CD4-positive, alpha-beta T cell treated with Interleukin-12 subunit alpha and Interleukin-12 subunit beta, for 1 hour (primary cell): ENCODE results near the gene CD44.
"Not testable (repeated sequence)": the region's sequence is repeated elsewhere in the genome, so short reads cannot be mapped to it uniquely, and the experiment has no call there.

ENCODE experiments used
- DNase-seq: peaks from one replicate; pipeline ENCODE4 v3.0.0-alpha.2; 2020

CD44 gene

DNA sequence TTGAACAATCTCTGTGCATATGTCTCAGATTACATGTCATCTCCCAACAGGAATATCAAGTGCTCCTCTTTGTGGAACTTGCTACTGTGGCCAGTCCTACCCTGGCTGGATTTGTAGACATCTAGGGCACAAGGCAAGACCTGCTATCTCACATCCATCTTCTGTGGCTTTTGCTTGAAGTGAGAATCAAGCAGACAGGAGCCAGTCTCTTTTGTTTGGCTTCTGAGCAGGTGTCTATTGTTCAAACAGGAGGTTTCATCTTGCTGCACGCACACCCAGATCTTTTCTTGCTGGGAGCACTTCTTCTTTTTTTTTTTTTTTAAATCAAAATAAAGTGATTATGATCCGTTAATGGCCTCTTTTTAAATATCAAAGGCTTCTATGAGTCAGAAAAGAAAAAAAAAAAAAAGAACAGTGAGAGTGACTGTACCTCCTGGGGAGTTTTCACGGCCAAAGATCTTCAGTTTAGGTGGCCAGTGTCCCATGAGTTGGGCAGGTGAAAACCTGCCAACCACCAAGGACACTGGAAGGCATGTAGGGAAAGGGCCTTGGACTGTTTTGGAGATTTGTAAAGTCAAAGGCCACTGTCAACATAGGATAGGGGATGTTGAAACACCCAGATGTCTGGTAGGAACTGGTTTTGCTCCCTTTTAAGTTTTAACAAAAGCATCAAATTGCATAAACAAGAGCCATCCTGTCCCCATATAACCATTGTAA, 78.1 kb downstream of the CD44 start:
- peak; percentile 58 for DNase-seq

DNA sequence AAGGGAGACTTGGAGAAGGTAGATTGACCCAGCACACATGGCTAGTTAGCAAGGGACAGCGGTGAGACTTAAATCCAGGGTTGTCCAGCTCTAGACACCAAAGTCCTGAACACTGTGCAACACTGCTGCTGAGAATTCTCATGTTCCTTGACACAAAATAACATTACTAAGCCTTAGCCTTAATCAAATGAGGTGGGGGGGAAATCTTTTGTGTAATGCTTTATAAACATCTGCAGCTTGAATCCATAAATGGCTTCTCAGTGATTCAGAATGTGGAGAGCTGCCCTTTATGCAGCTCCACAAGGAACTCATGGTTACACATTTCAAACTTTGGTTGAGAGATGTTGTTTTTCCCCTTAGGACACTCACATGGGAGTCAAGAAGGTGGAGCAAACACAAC, 80.0 kb downstream of the CD44 start:
- no peak for DNase-seq

GRCh38 chr11:35223371-35223796, 84.4 kb downstream of the CD44 start:
- DNase-seq: no peak

- DNase-seq: no peak
Observed at GRCh38 chr11:35223991-35224390, 85.0 kb downstream of the CD44 start.

GRCh38 chr11:35225946-35226520, 87.1 kb downstream of the CD44 start:
- DNase-seq: no peak

GRCh38 chr11:35226756-35227155, 87.8 kb downstream of the CD44 start:
- not testable (repeated sequence) for DNase-seq

DNA sequence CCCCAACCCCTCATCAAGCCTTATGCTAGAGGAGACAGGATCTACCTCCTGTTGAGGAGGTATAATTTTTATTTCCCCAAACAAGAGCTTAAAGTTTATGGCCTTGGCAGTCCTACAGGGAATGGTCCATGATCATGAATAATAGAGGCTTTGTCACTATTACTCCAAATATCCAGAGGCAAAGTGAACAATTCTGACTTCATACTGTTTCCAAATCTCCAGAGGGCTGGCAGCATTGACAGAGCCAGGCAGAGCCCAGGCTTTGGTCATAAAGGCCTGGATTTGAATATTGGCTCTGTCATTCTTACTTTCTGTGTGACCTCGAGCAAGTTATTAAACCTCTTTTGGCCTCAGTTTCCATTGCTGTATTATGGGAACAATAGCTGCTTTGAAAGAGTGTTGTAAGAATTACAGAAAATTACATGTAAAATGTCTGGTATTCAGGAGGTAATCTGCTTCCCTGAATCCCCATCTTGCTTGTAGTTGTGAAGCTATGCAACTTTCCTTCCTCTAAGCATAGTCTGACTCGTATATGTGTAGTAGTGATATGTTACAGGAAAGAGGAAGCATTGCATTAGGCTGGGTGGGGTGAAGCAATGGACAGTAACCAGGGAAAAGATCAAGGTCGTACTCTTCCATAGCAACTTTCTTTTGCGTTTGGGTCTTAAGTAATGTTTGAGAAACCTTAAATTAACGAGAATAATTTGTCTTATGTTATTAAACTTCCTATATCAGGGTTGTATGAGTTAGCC, 88.8 kb downstream of the CD44 start:
- DNase-seq: no peak

DNA sequence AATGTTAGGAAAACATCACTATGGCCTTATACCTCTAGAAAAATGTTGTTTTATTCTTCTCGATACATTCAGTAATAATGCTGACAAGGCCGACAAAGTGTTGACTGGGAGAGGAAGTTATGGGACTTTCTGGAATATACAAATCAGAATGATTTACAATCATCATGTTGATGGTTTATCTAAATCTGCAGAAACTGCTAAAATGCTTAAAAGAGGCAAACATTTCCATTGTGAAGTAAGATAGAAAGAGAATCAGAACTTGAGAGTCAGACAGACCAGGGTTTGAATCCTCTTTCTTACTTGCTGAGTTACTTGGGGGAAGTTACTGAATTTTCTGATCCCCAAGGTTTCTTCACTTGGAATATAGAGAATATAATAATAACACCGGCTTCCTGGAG, 89.4 kb downstream of the CD44 start:
- no peak for DNase-seq

- DNase-seq: no peak
Observed at GRCh38 chr11:35230388-35230787, 91.4 kb downstream of the CD44 start.

DNA sequence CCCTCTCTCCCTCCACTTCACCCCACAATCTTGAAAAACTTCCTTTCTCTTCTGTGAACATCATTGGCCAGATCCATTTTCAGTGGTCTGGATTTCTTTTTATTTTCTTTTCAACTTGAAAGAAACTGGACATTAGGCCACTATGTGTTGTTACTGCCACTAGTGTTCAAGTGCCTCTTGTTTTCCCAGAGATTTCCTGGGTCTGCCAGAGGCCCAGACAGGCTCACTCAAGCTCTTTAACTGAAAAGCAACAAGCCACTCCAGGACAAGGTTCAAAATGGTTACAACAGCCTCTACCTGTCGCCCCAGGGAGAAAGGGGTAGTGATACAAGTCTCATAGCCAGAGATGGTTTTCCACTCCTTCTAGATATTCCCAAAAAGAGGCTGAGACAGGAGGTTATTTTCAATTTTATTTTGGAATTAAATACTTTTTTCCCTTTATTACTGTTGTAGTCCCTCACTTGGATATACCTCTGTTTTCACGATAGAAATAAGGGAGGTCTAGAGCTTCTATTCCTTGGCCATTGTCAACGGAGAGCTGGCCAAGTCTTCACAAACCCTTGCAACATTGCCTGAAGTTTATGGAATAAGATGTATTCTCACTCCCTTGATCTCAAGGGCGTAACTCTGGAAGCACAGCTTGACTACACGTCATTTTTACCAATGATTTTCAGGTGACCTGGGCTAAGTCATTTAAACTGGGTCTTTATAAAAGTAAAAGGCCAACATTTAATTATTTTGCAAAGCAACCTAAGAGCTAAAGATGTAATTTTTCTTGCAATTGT, 92.3 kb downstream of the CD44 start:
- no peak for DNase-seq

DNA sequence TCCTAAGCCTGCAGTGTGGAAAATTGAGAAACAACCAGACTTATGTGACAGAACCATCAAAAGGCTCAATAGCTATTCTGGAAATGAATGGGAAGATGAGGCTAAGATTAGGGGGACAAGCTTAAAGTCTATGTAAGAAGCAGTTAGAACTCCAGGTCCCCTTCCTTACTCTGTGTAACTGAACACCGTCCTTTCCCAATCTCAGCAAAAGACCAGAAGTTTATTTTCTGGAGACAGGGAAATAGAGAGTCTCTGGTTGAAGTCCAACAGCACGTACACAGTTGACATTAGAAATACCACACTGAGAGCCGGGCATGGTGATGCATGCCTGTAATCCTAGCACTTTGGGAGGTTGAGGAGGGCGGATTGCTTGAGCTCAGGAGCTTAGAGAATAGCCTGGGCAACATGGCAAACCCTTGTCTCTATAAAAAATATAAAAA, 93.9 kb downstream of the CD44 start:
- DNase-seq: no peak

GRCh38 chr11:35233518-35233917, 94.5 kb downstream of the CD44 start:
- DNase-seq: no peak

DNA sequence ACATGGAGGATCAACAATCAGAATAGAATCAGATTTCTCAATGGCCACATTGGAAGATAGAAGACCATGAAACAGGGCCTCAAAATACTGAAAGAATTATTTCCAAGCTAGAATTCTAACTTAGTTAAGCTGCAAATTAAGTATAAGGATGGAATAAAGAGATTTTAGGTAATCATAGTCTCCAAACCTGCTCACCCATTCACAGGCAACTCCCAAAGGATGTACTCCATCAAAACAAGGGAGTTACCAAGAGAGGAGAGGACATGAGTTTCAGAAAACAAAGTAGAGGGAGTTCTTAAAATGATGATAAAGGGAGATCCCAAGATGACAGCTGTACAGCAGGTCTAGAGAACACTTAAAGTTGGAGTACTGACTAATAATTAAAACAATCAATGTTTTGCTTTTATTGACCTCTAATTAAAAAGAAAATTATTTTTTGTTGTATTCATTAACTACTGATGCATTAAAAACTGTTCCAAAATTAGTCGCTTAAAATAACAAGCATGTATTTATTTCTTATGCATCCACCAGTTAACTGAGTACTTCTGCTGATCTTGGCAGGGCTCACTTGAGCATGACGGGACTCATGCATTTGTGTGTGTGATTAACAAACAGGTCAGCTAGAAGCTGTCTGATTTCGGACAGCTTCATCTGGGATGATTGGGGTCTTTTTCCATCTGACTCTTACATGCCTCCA, 95.6 kb downstream of the CD44 start:
- no peak for DNase-seq

DNA sequence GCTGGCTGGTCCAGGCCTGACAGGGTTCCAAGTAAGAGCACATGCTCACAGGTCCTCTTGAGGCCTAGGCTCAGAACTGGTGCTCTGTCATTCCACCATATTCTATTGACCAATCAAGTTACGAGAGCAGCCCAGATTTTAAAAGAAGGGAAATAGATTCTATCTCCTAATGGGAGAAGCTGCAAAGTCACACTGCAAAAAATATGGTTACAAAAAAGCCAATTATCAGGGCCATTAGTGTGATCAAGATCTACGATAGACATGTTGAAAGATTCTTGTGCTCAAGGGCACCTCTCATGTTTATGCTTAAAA, 96.1 kb downstream of the CD44 start:
- DNase-seq: no peak

DNA sequence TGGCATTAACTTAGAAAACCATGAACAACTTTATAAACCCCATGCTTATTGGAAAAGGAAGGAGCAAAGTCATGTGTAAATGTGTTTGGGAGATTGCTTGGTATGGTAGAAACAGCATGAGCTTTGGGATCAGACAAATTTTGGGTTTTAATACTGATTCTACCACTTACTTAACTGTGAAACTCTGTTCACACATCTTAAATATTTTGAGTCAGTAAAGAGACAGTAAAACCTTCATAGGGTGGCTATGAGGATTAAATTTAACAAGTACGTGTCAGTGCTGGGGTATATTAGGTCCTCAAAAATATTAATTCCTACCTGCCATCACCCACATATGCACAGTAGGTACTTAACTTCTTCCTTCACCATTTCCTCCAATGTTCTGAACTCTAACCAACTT, 96.5 kb downstream of the CD44 start:
- no peak for DNase-seq

GRCh38 chr11:35235936-35236666, 97.1 kb downstream of the CD44 start:
- peak; percentile 78 for DNase-seq

GRCh38 chr11:35236667-35237003, 97.7 kb downstream of the CD44 start:
- DNase-seq: no peak

GRCh38 chr11:35237351-35237750, 98.4 kb downstream of the CD44 start:
- DNase-seq: no peak

DNA sequence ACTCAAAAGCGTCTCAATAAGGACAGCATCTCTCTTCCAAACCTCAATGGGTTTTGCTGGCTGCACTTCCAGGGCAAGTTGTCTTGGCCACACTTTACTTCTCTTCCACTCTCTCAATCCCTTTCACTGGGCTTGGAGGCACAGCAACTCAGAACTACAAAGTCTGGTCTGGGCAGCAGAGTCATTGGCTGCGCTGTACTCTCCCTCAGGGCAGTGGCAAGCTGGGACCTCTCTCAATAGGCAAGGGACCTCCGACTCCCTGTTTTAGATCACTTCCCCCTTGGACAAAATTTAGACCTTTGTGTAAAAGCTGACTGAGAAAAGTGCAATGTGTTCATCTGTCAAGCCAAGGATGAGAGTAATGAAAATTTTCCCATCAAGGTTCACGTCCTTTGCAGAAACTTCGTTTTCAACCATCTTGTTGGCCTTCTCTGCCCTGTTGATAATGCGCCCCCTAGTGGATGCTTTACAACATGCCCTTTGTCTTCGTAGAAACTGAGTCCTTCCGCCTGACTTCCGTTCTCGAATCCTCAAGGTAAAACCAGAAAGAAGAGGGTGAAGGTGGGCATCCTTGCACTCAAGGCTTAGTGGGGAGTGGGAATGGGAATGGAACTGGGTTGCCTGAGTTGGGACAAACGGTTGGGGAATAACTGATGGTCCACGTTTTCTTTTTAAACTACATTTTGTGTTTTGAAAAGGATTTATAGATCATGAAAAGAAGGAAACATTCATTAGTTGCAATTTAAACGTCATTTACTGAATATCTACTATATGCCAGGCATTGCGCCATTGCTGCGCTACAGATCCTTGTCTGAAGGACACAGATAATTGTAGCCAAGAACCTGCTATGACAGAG, 99.1 kb downstream of the CD44 start:
- peak; percentile 77 for DNase-seq

DNA sequence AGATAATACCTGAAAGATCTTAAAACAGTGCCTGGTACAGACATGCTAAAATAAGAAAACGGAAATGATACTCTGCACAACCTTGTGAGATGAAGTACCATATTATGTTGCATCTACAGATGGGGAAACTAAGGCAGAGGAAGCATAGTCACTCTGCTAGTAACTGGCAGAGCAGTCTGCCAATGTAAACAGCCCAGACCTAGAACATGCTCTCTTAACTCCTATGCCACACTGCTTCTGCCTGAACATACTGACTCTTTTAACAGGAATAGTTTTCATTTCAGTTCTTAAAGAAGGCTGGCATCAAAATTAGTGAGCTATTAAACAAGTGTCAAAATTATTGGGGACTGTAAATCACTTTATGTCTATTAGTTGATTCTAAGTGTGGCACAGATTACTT, 99.9 kb downstream of the CD44 start:
- no peak for DNase-seq

DNA sequence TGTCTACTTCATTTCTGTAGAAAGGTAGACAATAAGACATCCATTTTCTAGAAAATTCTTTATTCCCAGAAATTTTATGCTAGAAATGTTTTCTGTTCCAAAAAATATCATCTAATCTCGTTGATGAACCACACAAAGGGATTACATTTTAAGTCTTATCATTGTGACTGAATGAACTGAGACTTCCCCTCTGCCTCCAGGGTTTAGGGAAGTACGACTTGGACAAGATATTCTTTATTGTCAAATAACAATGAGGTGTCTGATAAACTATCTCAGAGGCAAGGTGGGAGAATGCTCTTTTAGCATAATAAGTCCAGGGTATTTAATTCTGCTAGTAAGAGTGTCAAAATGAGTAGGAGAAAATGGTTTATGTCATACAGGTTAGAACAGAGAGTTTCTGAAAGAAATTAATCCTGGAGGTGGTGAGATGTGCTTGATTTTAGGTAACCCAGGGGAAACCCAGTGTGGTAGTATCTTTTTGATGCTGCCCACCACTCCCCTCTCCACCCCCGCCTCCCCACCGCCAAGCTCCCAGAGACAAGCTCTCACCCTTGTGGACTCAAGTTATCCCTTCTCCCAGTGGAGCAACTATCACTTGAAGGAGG, 100.6 kb downstream of the CD44 start:
- no peak for DNase-seq
